SK-N-MC (cell line): Measurements from ENCODE around the gene CCL24.

Experiments
- EZH2 ChIP-seq: fragments of 200-600 bp; sonication (generic); IDR thresholded peaks from one replicate; pipeline ENCODE4 v1.6.1; 2017; ENCODE audit warnings: antibody characterized with exemption
- FOXP2 ChIP-seq: optimal IDR thresholded peaks from 2 replicates; pipeline ENCODE3; 2011; ENCODE audit warnings: mild to moderate bottlenecking, moderate library complexity; ENCODE audit not compliant: insufficient read depth; ENCODE audit errors: extremely low read length, control extremely low read depth
- POLR2AphosphoS5 ChIP-seq: IDR thresholded peaks from 2 replicates; pipeline ENCODE4 v1.6.1; 2012; ENCODE audit warnings: mild to moderate bottlenecking, low read depth, low read length, borderline replicate concordance

DNA sequence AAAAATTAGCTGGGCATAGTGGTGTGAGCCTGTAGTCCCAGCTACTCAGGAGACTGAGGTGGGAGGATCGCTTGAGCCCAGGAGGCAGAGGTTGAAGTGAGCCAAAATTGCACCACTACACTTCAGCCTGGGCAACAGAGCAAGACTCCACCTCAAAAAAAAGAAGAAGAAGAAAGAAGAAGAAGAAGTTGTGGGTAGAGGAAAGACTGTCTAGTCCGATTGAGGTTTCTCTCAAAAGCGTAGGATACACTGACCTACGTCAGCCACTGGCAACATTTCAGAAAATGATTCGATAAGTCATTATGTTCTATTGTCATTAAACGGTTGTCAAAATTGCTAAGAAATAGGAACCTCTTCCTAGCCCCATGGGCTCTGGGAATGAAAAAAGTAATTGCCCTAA lies 42.9 kb upstream of the CCL24 start:
- no peak for TF ChIP-seq EZH2
- TF ChIP-seq FOXP2 = no peak
- TF ChIP-seq POLR2AphosphoS5 = no peak
